Endothelial cell of umbilical vein (primary cell): ENCODE results near the gene ALDH3B2.

ENCODE experiments used
- EZH2 ChIP-seq: IDR thresholded peaks from 2 replicates; pipeline ENCODE4 v1.6.1; 2012; ENCODE audit warnings: borderline replicate concordance, low read depth, mild to moderate bottlenecking, moderate library complexity, low read length, inconsistent platforms; ENCODE audit not compliant: severe bottlenecking
- GATA2 ChIP-seq: IDR thresholded peaks from 2 replicates; pipeline ENCODE4 v1.7.0; 2011; ENCODE audit warnings: low read depth, mild to moderate bottlenecking, moderate library complexity, mixed read lengths, low read length; ENCODE audit not compliant: insufficient read length, insufficient read depth
- JUN ChIP-seq: IDR thresholded peaks from 2 replicates; pipeline ENCODE4 v1.6.1; 2011; ENCODE audit warnings: borderline replicate concordance, low read depth; ENCODE audit not compliant: insufficient read length, insufficient read depth
- POLR2A ChIP-seq: IDR thresholded peaks from 2 replicates; pipeline ENCODE4 v1.6.1; 2012; ENCODE audit warnings: low read depth, mild to moderate bottlenecking, control low read depth, low read length
- POLR2AphosphoS5 ChIP-seq: IDR thresholded peaks from 2 replicates; pipeline ENCODE4 v1.6.1; 2012; ENCODE audit warnings: low read depth, mild to moderate bottlenecking, control low read depth, low read length, moderate library complexity; ENCODE audit not compliant: insufficient read depth
- TF ChIP-seq, protein P1 (sequence below): IDR thresholded peaks from 2 replicates; pipeline ENCODE4 v1.6.1; 2011; ENCODE audit not compliant: insufficient read depth, insufficient read length
- TF ChIP-seq, protein P2 (sequence below), 2 donors: IDR thresholded peaks; 1 replicate in 1 of 2; 2 replicates in 1 of 2; pipeline ENCODE4 v1.5.1; 2011; ENCODE audit warnings: low read length in 2 of 2, mild to moderate bottlenecking in 2 of 2, moderate library complexity in 2 of 2, control low read depth in 1 of 2, inconsistent platforms in 1 of 2, low read depth in 1 of 2; ENCODE audit not compliant: insufficient read depth in 1 of 2; ENCODE audit errors: extremely low read depth in 1 of 2

DNA sequence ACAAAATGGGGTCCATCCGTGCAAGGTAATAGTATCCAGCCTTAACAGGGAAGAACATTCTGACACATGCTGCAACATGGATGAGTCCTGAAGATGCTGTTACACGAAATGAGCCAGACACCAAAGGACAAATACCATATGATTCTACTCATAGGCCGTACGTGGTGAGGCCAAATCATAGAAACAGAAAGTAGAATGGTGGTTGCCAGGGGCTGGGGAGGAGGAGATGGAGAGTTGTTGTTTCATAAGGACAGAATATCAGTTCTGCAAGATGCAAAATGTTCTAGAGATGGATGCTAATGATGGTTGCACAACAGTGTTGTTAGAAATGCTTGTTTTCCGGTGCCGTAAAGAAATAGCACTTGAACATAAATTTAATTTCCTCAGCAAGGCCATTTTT, 37.5 kb downstream of the ALDH3B2 start:
- TF ChIP-seq, protein P1, sequence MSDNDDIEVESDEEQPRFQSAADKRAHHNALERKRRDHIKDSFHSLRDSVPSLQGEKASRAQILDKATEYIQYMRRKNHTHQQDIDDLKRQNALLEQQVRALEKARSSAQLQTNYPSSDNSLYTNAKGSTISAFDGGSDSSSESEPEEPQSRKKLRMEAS: no peak
- TF ChIP-seq POLR2A (no peak), POLR2AphosphoS5 (no peak), GATA2 (no peak), EZH2 (no peak), JUN (no peak)
- TF ChIP-seq, protein P2, sequence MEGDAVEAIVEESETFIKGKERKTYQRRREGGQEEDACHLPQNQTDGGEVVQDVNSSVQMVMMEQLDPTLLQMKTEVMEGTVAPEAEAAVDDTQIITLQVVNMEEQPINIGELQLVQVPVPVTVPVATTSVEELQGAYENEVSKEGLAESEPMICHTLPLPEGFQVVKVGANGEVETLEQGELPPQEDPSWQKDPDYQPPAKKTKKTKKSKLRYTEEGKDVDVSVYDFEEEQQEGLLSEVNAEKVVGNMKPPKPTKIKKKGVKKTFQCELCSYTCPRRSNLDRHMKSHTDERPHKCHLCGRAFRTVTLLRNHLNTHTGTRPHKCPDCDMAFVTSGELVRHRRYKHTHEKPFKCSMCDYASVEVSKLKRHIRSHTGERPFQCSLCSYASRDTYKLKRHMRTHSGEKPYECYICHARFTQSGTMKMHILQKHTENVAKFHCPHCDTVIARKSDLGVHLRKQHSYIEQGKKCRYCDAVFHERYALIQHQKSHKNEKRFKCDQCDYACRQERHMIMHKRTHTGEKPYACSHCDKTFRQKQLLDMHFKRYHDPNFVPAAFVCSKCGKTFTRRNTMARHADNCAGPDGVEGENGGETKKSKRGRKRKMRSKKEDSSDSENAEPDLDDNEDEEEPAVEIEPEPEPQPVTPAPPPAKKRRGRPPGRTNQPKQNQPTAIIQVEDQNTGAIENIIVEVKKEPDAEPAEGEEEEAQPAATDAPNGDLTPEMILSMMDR (IDR thresholded peaks at IDR 0.05; ENCODE audit: extremely low read depth in 1 of 2, insufficient read depth in 1 of 2, low read depth in 1 of 2, low read length in 2 of 2): no peak
